Limb (tissue), 2 donors: Measurements from ENCODE around the gene SENP5.

Experiments used
- DNase-seq, 2 donors: peaks; one replicate each; pipeline ENCODE4 v3.0.0-alpha.2; 2016; ENCODE audit errors: extremely low spot score in 2 of 2

SENP5 gene

DNA sequence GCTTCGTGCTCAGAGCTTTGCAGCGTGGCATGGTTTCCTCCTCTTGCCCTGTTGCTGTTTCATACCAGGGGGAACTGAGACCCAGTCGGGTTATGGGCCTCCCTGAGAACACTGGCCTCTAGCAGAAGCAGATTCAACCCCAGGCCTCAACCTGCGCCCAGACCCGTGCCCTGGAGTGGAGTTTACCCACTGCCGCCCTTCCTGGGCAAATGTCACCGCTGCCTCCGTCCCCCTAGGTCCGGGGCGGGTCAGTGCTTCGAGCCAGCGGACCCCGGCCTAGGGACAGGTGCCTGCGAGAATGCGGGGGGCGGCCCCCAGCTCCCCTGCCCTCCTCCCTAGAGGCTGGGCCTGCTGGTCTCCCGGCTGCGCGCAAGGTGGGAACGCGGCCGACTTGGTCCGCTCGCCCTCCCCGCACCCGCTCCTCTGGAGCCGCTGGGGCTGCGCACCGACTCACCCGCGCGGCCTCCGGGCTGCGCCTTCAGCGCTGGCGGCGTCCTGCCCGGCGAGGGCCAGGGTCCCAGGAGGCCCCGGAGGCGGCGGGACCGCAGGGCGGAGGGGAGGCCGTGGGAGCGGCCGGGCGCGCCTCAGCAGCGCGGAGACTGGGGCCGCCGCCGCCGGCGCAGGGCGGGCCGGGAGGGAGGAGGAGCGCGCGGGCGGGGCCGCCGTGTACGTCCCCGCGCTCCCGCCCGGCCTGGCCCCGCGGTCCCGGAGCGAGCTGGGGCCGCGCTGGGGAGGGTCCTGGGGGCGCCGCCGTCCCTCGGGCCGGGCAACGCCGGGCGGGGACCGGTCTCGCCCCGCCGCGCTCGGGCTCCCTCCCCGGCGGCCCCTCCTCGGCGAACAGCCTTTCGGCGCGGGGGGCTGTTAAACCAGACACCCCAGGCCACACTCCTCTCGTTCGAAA lies 100.8 kb downstream of the SENP5 start, which contains the start of gene PIGZ:
TSS of gene PIGZ (minus strand) at position 601 of the 901 bp plus-strand sequence. CDS start 16,802 bp downstream, outside the sequence.
- DNase-seq, result peak in 1 of 2 donors; percentile 57

GRCh38 chr3:196969134-196969659 lies 101.5 kb downstream of the SENP5 start:
- DNase-seq, result peak in 1 of 2 donors; percentile 53

DNA sequence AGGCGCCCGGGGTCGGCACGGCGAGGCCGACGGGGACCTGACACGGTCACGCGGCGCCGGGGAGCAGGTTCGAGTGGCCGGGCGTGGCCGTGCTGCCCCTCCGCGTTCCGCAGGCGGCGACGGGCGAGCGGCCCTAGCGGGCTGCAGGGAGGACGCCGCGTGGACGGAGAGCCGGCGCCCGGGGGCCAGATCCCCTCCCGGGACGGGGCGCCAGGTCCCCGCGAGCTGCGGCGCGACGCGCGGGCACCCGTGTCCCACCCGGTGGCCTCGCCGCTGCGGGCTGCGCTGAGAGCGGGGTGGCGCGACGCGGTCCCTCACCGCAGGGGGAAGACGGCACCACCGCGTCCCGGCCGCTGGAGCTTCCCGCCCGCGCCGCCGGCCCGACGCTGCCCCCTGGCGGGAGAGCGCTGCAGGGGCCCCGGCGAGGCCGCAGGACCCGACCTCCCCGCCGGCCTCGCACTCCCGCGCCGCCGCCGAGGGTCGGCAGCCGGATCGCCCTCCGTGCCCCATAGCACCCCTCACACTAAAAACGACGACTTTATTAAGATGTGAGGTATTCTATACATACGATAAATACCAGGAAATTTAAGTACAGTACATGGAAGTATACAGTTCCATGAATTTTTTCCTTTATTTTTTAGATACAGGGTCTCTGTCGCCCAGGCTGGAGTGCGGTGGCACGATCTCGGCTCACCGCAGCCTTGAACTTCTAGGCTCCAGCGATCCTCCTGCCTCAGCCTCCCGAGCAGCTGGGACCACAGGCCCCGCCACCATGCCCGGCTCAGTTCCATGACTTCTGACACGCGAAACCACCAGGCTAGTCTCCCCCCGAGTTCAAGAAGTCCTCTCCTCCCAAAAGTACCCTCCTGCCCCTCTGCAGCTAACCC lies 102.2 kb downstream of the SENP5 start:
- peak; percentile 59 to 84 for DNase-seq

DNA sequence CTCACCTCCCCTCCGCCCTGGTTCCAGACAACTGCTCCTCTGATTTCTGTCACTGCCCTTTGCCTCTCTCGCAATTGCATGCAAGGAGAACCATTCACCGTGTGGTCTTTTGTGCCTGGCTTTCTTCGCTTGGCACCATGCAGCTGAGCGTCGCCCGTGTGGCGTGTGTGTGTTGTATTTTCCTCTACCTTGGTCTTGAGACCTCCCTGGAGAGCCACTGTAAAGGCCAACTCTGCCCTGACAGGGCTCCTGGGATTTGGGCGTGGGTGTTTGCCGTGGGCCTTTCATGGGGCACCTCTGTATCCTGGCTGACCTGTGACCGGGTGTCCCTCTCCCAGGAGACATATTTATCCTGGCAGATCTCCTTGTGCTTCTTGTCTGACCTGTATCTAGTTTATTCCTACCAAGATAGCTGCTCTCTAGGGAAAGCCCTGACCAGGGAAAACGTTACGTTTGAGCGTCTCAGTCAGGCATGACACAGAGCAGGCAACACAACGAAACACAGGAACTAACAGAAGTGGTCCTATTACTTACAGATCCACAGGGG lies 102.9 kb downstream of the SENP5 start:
- no peak for DNase-seq

- DNase-seq, result no peak
Measured at GRCh38 chr3:196971094-196971698, 103.5 kb downstream of the SENP5 start.

DNA sequence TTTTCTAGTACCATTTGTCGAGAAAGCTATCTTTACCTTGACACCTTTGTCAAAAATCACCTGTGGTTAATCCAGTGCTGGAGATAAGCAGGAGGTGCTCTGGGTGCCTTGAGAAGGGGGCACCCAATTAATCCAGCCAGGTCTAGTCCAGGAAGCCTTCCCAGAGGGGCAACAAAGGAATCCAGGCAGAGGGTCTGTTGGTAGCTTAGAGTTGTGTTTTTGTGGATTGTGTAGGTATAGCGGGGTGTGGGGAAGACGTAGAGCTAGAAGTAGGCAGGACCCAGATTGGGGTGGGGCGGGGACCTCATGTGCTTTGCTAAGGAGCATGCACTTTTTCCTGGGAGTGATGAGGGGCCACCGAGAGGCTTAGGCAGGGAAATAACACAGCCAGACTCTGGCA lies 106.9 kb downstream of the SENP5 start:
- DNase-seq, result no peak

- DNase-seq, result no peak
Measured at GRCh38 chr3:196975349-196975748, 107.6 kb downstream of the SENP5 start.

DNA sequence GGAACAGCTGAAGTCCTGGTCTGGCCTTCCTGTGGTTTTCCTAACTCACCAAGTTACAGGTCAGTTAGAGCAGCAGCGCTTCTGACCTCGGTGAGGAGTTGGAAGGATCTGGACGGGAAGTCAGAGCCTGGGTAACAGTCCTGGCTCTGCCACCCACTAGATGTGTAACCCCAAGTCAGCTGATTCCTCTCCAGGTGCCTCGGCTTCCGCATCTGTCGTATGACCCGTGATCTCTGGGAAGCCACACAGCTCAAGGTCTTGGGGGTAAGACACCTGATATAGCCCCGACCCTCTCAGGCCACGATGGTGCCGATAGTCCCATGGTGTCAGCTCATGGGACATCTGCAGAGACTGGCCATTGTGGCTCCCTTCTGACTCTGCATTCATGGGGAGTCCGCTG lies 109.2 kb downstream of the SENP5 start:
- DNase-seq, result no peak

DNA sequence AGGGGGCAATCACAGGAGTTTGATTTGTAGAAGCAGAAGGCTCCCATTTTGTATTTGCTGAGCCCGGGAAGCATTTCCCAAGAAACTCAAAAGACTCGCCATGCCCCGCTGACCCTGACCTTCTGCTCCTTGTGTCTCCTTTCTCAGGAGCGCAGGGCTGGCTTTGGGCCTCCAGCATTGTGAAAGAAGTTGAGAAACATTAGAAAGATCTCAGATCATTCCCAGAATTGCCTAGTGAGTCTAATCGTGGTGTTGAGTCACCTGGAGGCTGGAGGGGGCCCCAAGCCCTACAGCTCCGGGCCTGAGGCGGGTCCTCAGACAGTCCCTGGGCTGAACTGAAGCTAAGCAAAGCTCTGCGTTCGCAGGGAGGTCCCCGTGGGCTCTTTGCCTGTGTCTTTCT lies 111.8 kb downstream of the SENP5 start:
- DNase-seq, result no peak

- DNase-seq, result peak in 1 of 2 donors; percentile 4
Measured at GRCh38 chr3:196981657-196982056, 113.9 kb downstream of the SENP5 start.

- DNase-seq, result no peak
Measured at GRCh38 chr3:196983186-196983585, 115.5 kb downstream of the SENP5 start.
